Measurements from ENCODE around the gene CUEDC1. TPM values are rescaled to one million over a fixed set of nuclear protein-coding genes. Genes with fewer than 3 reads are reported as not detected.
A peak's percentile ranks its signal among the peaks of the same experiment; 100 is the strongest.

The CUEDC1 gene
- polyA plus RNA-seq, 1 experiment: 48.5 TPM

DNA sequence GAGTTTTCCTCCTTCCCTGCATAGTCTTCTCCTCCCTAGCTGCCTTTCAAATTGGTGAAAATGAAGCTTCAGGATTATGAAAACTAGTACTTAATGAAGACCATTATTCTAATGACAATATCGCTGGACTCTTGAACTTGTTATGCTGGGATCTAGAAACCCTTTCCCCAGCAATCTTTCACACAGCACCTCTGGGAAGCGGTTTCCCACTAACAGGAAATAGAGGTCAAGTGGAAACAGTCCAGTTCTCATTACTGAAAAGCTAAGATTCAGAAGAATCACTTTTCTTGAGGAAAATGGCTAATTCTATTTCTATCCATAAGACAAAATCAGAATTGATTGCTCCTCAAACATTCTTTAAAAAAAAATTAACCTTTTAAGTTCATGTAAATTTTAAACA lies 34.8 kb upstream of the CUEDC1 start:
- no peaks in the 10 kb centered on the region for H3K27me3 ChIP-seq (ENCODE audit: control insufficient read depth, insufficient read depth, low read length)
- H3K4me3 ChIP-seq (ENCODE audit: low read depth, low read length): no peak overlapping the region
- CTCF ChIA-PET: interaction anchor here (0.8 to 3.7 kb wide), 11 partner anchors 8 to 138 kb away, joined by 3 to 33 read pairs (median 4); no protein-coding TSS in a partner anchor
- no peak for DNase-seq (ENCODE audit: low read depth)
- TF ChIP-seq, protein P1, sequence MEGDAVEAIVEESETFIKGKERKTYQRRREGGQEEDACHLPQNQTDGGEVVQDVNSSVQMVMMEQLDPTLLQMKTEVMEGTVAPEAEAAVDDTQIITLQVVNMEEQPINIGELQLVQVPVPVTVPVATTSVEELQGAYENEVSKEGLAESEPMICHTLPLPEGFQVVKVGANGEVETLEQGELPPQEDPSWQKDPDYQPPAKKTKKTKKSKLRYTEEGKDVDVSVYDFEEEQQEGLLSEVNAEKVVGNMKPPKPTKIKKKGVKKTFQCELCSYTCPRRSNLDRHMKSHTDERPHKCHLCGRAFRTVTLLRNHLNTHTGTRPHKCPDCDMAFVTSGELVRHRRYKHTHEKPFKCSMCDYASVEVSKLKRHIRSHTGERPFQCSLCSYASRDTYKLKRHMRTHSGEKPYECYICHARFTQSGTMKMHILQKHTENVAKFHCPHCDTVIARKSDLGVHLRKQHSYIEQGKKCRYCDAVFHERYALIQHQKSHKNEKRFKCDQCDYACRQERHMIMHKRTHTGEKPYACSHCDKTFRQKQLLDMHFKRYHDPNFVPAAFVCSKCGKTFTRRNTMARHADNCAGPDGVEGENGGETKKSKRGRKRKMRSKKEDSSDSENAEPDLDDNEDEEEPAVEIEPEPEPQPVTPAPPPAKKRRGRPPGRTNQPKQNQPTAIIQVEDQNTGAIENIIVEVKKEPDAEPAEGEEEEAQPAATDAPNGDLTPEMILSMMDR (IDR thresholded peaks at IDR 0.05; ENCODE audit: insufficient read depth, low read depth, low read length): no peak
- POLR2A ChIA-PET: interaction anchor here (0.5 kb wide), 1 partner anchor 46 kb away, joined by 11 read pairs; no protein-coding TSS in a partner anchor
- no peaks in the 10 kb centered on the region for H3K36me3 ChIP-seq (ENCODE audit: control insufficient read depth, insufficient read depth, low read length)

DNA sequence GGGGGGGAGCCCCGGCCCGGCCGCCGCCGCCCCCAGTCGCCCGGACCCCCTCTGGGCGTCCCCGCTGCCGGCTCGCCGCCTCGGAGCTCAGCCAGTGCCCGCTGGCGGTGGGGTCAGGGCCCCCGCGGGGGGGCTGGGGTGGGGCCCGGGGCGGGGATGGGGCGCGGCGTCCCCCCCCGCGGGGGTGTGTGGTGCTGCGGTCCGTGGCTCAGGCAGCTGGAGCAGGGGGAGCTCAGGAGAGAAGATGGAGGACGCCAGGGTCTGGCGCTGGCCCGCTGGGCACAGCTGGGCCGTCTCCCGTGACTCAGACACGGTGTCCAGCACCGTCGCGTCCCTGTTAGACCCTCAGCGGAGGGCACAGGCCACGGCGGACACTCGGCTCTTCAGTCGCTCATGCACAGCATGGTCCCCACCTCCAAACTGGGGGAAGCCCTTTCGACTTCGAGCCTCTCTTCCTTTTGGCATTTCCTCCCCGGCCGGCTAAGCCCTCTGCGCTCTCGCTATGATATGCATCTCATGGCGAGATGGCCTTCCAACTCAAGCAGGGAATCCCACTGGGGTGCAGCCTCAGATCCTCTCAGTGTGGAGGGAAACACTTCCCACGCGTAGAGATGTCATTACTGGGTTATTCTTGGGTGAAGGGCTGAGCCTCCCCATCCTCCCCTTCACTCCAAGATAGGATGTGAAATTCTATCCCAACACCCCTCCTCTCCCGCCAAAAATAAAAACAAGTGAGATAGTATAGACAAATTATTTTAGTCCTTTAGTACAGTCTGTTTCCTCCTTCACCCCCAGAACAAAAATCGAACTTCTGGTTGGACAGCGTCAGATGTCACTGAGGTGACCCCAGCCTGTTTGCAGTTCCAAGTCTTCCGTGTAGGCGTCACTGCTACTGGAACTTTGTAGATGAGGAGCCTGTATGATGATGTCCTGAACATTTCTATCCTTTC lies 33.4 kb upstream of the CUEDC1 start:
- DNase-seq (ENCODE audit: low read depth): no peak
- TF ChIP-seq, protein P1 (IDR thresholded peaks at IDR 0.05; ENCODE audit: insufficient read depth, low read depth, low read length): peak; percentile 13; the same call in 1 of the 2 replicates
- Histone ChIP-seq H3K36me3 (ENCODE audit: control insufficient read depth, insufficient read depth, low read length) (no peaks in the 10 kb centered on the region), H3K4me3 (ENCODE audit: low read depth, low read length) (peak overlapping the region; percentile 79), H3K27me3 (ENCODE audit: control insufficient read depth, insufficient read depth, low read length) (no peaks in the 10 kb centered on the region)
- POLR2A ChIA-PET: interaction anchor here (0.6 kb wide), 1 partner anchor 22 kb away, joined by 3 read pairs; no protein-coding TSS in a partner anchor
- CTCF ChIA-PET: interaction anchor here (0.6 to 3.7 kb wide), 10 partner anchors 8 to 1209 kb away, joined by 3 to 33 read pairs (median 3); no protein-coding TSS in a partner anchor

DNA sequence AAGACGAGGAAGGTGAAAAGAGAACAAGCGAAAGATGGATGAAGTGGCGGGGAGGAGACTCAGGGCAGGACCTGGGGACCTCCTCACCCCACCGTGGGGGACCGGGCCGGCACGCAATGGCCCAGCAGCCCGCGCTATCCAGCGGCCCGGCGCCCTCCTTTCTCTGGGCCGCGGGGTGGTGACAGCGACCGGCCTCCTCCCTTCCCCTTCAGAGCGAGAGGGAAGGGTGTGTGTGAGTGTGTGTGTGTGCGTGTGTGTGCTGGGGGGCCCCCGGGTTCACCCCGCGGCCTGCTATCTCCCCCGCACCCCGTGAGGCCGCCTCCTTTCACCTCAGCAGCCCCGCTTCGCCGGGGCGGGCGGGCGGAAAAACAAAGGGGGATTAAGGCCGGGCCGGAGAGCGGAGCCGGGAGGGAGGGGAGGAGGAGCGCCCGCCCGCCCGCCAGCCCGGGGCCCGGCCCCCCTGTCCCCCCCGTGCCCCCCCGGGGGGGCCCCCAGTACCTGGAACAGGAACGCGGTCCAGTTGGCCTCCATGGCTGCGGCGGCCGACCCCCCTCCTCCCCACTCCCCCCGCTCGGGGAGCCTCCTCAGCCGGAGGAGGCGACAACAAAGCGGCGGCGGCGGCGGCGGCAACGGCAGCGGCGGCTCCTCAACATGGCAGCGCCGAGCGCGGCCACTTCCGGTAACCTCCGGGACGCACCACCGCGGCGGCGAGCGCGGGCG lies 32.5 kb upstream of the CUEDC1 start, which contains the start of gene VEZF1:
TSS of gene VEZF1 (minus strand) at position 674 of the 720 bp plus-strand sequence. CDS start at position 531, 143 bp downstream.
- POLR2A ChIA-PET: interaction anchor here (0.6 to 1.8 kb wide), 2 partner anchors 21 to 108 kb away, joined by 3 to 12 read pairs; no protein-coding TSS in a partner anchor
- Histone ChIP-seq H3K36me3 (ENCODE audit: control insufficient read depth, insufficient read depth, low read length) (peaks cover under 1% of the 10 kb centered on the region; the same call in 1 of the 2 replicates), H3K27me3 (ENCODE audit: control insufficient read depth, insufficient read depth, low read length) (no peaks in the 10 kb centered on the region), H3K4me3 (ENCODE audit: low read depth, low read length) (peak within 1 kb of the TSS; percentile 79)
- TF ChIP-seq, protein P1 (IDR thresholded peaks at IDR 0.05; ENCODE audit: insufficient read depth, low read depth, low read length): no peak
- CTCF ChIA-PET: interaction anchor here (0.6 to 3.6 kb wide), 10 partner anchors 9 to 1210 kb away, joined by 3 to 28 read pairs (median 8); partner anchors contain the start of gene CUEDC1
- DNase-seq (ENCODE audit: low read depth): no peak

DNA sequence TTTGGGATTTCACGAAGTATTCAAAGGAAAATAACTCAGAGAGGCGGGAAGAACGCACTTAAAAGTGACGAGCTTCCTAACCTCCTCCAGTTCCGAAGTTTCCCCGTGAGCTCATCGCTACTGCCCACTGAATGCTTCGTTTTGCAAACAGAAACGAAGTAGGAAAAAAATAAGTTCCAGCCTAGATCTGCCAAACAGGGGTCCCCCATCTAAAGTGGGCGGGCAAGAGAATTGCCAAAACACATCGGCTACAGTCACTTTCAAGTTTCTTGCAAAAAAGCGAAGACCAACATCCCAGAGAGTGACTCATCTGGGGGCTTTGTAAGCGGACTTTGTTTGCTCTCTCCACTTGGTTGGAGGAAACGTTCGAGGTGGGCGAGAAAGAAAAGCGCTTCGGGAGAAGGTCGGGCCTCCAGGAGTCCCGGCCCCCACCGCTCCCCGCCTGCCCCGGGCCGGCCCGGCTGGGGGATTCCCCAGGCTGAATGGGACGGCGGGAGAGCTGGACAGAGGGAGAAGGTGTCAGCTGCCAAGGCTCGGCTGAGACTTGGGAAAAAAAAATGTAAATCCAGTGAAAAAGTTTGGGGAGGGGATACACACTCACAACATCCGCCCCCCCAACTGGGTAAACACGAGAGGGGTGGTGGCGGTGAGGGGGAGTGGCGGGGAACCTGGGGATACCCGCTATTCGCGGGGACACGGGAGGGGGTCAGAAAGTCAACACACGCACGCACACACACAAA lies 31.8 kb upstream of the CUEDC1 start:
- ChIA-PET POLR2A (interaction anchor here (0.7 to 1.8 kb wide), 5 partner anchors 96 to 116 kb away, joined by 3 to 12 read pairs (median 4); no protein-coding TSS in a partner anchor), CTCF (interaction anchor here (1.1 to 3.6 kb wide), 12 partner anchors 8 to 154 kb away, joined by 3 to 28 read pairs (median 9); partner anchors contain the start of gene CUEDC1)
- no peak for DNase-seq (ENCODE audit: low read depth)
- TF ChIP-seq, protein P1 (IDR thresholded peaks at IDR 0.05; ENCODE audit: insufficient read depth, low read depth, low read length): no peak
- Histone ChIP-seq H3K36me3 (ENCODE audit: control insufficient read depth, insufficient read depth, low read length) (peaks cover 3% of the 10 kb centered on the region; the same call in 1 of the 2 replicates), H3K4me3 (ENCODE audit: low read depth, low read length) (peak overlapping the region; percentile 79), H3K27me3 (ENCODE audit: control insufficient read depth, insufficient read depth, low read length) (no peaks in the 10 kb centered on the region)
